Pulmonary artery endothelial cell (primary cell): Measurements from ENCODE around the gene PRDM13. TPM values are rescaled to one million over a fixed set of nuclear protein-coding genes. Genes with fewer than 3 reads are reported as not detected.
"Not testable (repeated sequence)": the region's sequence is repeated elsewhere in the genome, so short reads cannot be mapped to it uniquely, and the experiment has no call there.

Source experiments
- DNase-seq: peaks from one replicate; pipeline ENCODE4 v3.0.0-alpha.2; 2011; ENCODE audit warnings: low read depth, low spot score
- total RNA-seq: library from RNA; depleted of rRNA; stranded (reverse); fragments of >200 nt; gene quantifications from 2 replicates; pipeline ENCODE4 v1.2.3, GENCODE V29; 2014

The PRDM13 gene
- total RNA-seq, result not detected in 2 replicates

GRCh38 chr6:99606656-99607415, at the start of gene PRDM13:
Gene PRDM13, plus strand, starts transcription at chr6:99606833. Its CDS starts 202 bp downstream, at chr6:99607035.
- no peak for DNase-seq

GRCh38 chr6:99559057-99559456, 47.6 kb upstream of the PRDM13 start:
- no peak for DNase-seq

- no peak for DNase-seq
Observed at GRCh38 chr6:99560668-99561067, 46.0 kb upstream of the PRDM13 start.

- no peak for DNase-seq
Observed at GRCh38 chr6:99563056-99563723, 43.4 kb upstream of the PRDM13 start.

- DNase-seq, result peak; percentile 90
Observed at GRCh38 chr6:99568103-99568933, 38.3 kb upstream of the PRDM13 start, which contains the start of gene CCNC. Gene CCNC, minus strand, starts transcription at chr6:99568660. Its CDS starts 133 bp downstream, at chr6:99568527.

- no peak for DNase-seq
Observed at GRCh38 chr6:99573980-99574617, 32.5 kb upstream of the PRDM13 start.

GRCh38 chr6:99575544-99576227, 30.9 kb upstream of the PRDM13 start:
- no peak for DNase-seq

- DNase-seq, result no peak
Observed at GRCh38 chr6:99579781-99580180, 26.9 kb upstream of the PRDM13 start.

- no peak for DNase-seq
Observed at GRCh38 chr6:99587792-99588191, 18.8 kb upstream of the PRDM13 start.

- DNase-seq, result peak; percentile 32
Observed at GRCh38 chr6:99588618-99589289, 17.9 kb upstream of the PRDM13 start.

- DNase-seq, result no peak
Observed at GRCh38 chr6:99589290-99589672, 17.4 kb upstream of the PRDM13 start.

- DNase-seq, result no peak
Observed at GRCh38 chr6:99589907-99590493, 16.6 kb upstream of the PRDM13 start.

GRCh38 chr6:99590728-99591672, 15.6 kb upstream of the PRDM13 start:
- no peak for DNase-seq

- no peak for DNase-seq
Observed at GRCh38 chr6:99591673-99592364, 14.8 kb upstream of the PRDM13 start.

- no peak for DNase-seq
Observed at GRCh38 chr6:99592900-99593299, 13.7 kb upstream of the PRDM13 start.

- not testable (repeated sequence) for DNase-seq
Observed at GRCh38 chr6:99594696-99595095, 11.9 kb upstream of the PRDM13 start.

- no peak for DNase-seq
Observed at GRCh38 chr6:99602520-99603420, 3.9 kb upstream of the PRDM13 start.
